ENCODE data around the gene IGSF21. TPM values are rescaled to one million over a fixed set of nuclear protein-coding genes. Genes with fewer than 3 reads are reported as not detected.
A peak's percentile ranks its signal among the peaks of the same experiment; 100 is the strongest.

Gene IGSF21
- total RNA-seq, 1 experiment from 2014 or later = 30.5 TPM

- no peak for TF ChIP-seq CTCF (IDR thresholded peaks at IDR 0.05)
- TF ChIP-seq ZBTB21 (CRISPR knock-in tag; IDR thresholded peaks at IDR 0.05; ENCODE audit: borderline replicate concordance) = peak; percentile 64; the same call in 1 of the 2 replicates
- TF ChIP-seq E2F5 (CRISPR knock-in tag; IDR thresholded peaks at IDR 0.05) = peak; percentile 74; the same call in 1 of the 2 replicates
- no peak for TF ChIP-seq OVOL2 (CRISPR knock-in tag; IDR thresholded peaks at IDR 0.05; ENCODE audit: borderline replicate concordance)
- peak; percentile 95 for TF ChIP-seq TEAD4 (CRISPR knock-in tag; IDR thresholded peaks at IDR 0.05)
- no peak for TF ChIP-seq HMGA2 (CRISPR knock-in tag; IDR thresholded peaks at IDR 0.05)
- no peak for TF ChIP-seq ZSCAN18 (CRISPR knock-in tag; IDR thresholded peaks at IDR 0.05)
- 0 out of 2 replicates have a peak, but pooled peaks have one; percentile 55 for TF ChIP-seq FOXK1 (CRISPR knock-in tag; IDR thresholded peaks at IDR 0.05)
These were observed 190.5 kb downstream of the IGSF21 start (continued) for GRCh38 chr1:18297896-18298648.

GRCh38 chr1:18299441-18300338 lies 192.1 kb downstream of the IGSF21 start:
- DNase-seq (ENCODE audit: low spot score) (peak; percentile 52), ATAC-seq (peak; percentile 4; the same call in 1 of the 2 replicates)
- ChIA-PET POLR2A (no interaction called here), CTCF (interaction anchor here (0.7 to 6.8 kb wide), 40 partner anchors 8 to 384 kb away, joined by 3 to 75 read pairs (median 4); partner anchors contain the start of genes IGSF21 and KLHDC7A)
- Mint-ChIP-seq H3K9me3 (peaks cover 6% of the 10 kb centered on the region), H3K36me3 (peaks cover 12% of the 10 kb centered on the region), H3K27ac (peak overlapping the region; percentile 95), H3K27me3 (ENCODE audit: low read depth) (no peaks in the 10 kb centered on the region), H3K4me3 (no peak overlapping the region; the same call in 1 of the 2 replicates), H3K4me1 (peaks cover 53% of the 10 kb centered on the region)
- TF ChIP-seq FOXP4 (CRISPR knock-in tag; IDR thresholded peaks at IDR 0.05) = no peak
- no peak for TF ChIP-seq JUN (CRISPR knock-in tag; IDR thresholded peaks at IDR 0.05)
- no peak for TF ChIP-seq SMAD4 (CRISPR knock-in tag; IDR thresholded peaks at IDR 0.05)
- TF ChIP-seq ZNF532 (CRISPR knock-in tag; IDR thresholded peaks at IDR 0.05; ENCODE audit: borderline replicate concordance) = peak; percentile 67; the same call in 1 of the 2 replicates
- no peak for TF ChIP-seq GABPB1 (CRISPR knock-in tag; IDR thresholded peaks at IDR 0.05)
- TF ChIP-seq ERG (CRISPR knock-in tag; IDR thresholded peaks at IDR 0.05) = no peak
- peak; percentile 92 for TF ChIP-seq CTCF (IDR thresholded peaks at IDR 0.05)
- no peak for TF ChIP-seq FOXJ3 (CRISPR knock-in tag; IDR thresholded peaks at IDR 0.05; ENCODE audit: borderline replicate concordance)
- TF ChIP-seq IRF1 (CRISPR knock-in tag; IDR thresholded peaks at IDR 0.05) = no peak

Data from WTC11 (cell line).